MCF 10A (cell line): Measurements from ENCODE around the gene SDR42E1. TPM values are rescaled to one million over a fixed set of nuclear protein-coding genes. Genes with fewer than 3 reads are reported as not detected.
A peak's percentile ranks its signal among the peaks of the same experiment; 100 is the strongest.
"Not testable (repeated sequence)": the region's sequence is repeated elsewhere in the genome, so short reads cannot be mapped to it uniquely, and the experiment has no call there.

Experiments used
- BruUV-seq: library from RNA; stranded (reverse); fragments of 400-500 nt; replicated peaks from 2 replicates; lab custom pipeline; 2021; lab: Mats Ljungman, UMichigan
- CTCF ChIA-PET: fragments of 300-600 bp; sonication (Branson Sonifier 250); formaldehyde crosslinking; extraction: SDS; loops from one replicate; lab custom pipeline; 2021; ENCODE audit warnings: antibody characterized with exemption, inconsistent platforms; lab: Yijun Ruan, JAX
- POLR2A ChIA-PET: fragments of 300-600, 350-650 bp; sonication (Branson Sonifier 250); formaldehyde crosslinking; extraction: SDS; loops from one replicate; lab custom pipeline; 2020; ENCODE audit warnings: antibody characterized with exemption, inconsistent platforms; lab: Yijun Ruan, JAX
- DNase-seq: peaks from one replicate; pipeline ENCODE4 v3.0.0-alpha.2; 2018; ENCODE audit not compliant: unreplicated experiment
- H3K27ac Mint-ChIP-seq: one replicate; pipeline ENCODE4 v1.8.0; 2022; ENCODE audit warnings: mild to moderate bottlenecking, low read depth, mixed read lengths; ENCODE audit not compliant: unreplicated experiment
- H3K27me3 Mint-ChIP-seq: one replicate; pipeline ENCODE4 v1.8.0; 2022; ENCODE audit warnings: mixed read lengths; ENCODE audit not compliant: insufficient read depth, unreplicated experiment
- H3K36me3 Mint-ChIP-seq: one replicate; pipeline ENCODE4 v1.8.0; 2022; ENCODE audit warnings: mild to moderate bottlenecking, moderate library complexity, mixed read lengths; ENCODE audit not compliant: insufficient read depth, unreplicated experiment
- H3K4me1 Mint-ChIP-seq: one replicate; pipeline ENCODE4 v1.8.0; 2022; ENCODE audit warnings: mixed read lengths; ENCODE audit not compliant: insufficient read depth, unreplicated experiment
- H3K4me3 Mint-ChIP-seq: one replicate; pipeline ENCODE4 v1.8.0; 2022; ENCODE audit warnings: mild to moderate bottlenecking, moderate library complexity, mixed read lengths; ENCODE audit not compliant: unreplicated experiment
- H3K9me3 Mint-ChIP-seq: one replicate; pipeline ENCODE4 v1.8.0; 2022; ENCODE audit warnings: mixed read lengths; ENCODE audit not compliant: unreplicated experiment
- intact Hi-C: fragments of 100-400 bp; cut with micrococcal nuclease; formaldehyde crosslinking; loops from 2 replicates; pipeline ENCODE4 v1.14.1; 2022
- total RNA-seq: library from RNA; stranded (reverse); gene quantifications from 2 replicates; pipeline ENCODE4 v1.2.3, GENCODE V29; 2022
- TF ChIP-seq, protein P1 (sequence below): fragments of 200-600 bp; IDR thresholded peaks from one replicate; pipeline ENCODE4 v1.8.0; 2022; ENCODE audit warnings: antibody characterized with exemption, mild to moderate bottlenecking; ENCODE audit not compliant: unreplicated experiment

The SDR42E1 gene
- total RNA-seq, 1 experiment from 2014 or later = 8.4 TPM

DNA sequence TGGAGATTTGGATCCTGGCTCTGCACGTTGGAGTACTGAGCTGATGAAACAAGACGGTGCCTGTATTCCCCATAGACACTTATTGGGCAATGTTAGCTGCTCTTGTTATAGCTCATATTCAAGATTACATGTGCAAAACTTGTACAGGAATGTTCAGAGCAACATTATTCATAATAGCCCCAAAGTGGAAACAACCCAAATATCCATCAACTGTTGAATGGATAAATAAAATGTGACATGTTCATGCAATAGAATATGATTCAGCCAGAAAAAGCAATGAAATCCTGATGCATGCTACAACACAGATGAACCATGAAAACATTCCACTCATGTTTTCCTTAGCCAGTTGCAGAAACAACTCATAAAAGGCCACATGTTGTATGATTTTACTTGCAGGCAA is 5.7 kb upstream of the SDR42E1 start:
- BruUV-seq = no TSS peak
- no peak for DNase-seq
- H3K27me3 Mint-ChIP-seq = peaks cover 18% of the 10 kb centered on the region
- ChIA-PET POLR2A (interaction anchor here (0.6 kb wide), 1 partner anchor 142 kb away, joined by 3 read pairs; no protein-coding TSS in a partner anchor), CTCF (interaction anchor here (0.5 to 1.2 kb wide), 5 partner anchors 9 to 524 kb away, joined by 3 to 4 read pairs (median 3); no protein-coding TSS in a partner anchor)
- intact Hi-C loops = no loop called here
- no peak overlapping the region for H3K27ac Mint-ChIP-seq
- no peaks in the 10 kb centered on the region for H3K9me3 Mint-ChIP-seq
- H3K4me1 Mint-ChIP-seq = peaks cover 7% of the 10 kb centered on the region
- H3K36me3 Mint-ChIP-seq = no peaks in the 10 kb centered on the region
- no peak overlapping the region for H3K4me3 Mint-ChIP-seq
- TF ChIP-seq, protein P1, sequence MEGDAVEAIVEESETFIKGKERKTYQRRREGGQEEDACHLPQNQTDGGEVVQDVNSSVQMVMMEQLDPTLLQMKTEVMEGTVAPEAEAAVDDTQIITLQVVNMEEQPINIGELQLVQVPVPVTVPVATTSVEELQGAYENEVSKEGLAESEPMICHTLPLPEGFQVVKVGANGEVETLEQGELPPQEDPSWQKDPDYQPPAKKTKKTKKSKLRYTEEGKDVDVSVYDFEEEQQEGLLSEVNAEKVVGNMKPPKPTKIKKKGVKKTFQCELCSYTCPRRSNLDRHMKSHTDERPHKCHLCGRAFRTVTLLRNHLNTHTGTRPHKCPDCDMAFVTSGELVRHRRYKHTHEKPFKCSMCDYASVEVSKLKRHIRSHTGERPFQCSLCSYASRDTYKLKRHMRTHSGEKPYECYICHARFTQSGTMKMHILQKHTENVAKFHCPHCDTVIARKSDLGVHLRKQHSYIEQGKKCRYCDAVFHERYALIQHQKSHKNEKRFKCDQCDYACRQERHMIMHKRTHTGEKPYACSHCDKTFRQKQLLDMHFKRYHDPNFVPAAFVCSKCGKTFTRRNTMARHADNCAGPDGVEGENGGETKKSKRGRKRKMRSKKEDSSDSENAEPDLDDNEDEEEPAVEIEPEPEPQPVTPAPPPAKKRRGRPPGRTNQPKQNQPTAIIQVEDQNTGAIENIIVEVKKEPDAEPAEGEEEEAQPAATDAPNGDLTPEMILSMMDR = no peak

DNA sequence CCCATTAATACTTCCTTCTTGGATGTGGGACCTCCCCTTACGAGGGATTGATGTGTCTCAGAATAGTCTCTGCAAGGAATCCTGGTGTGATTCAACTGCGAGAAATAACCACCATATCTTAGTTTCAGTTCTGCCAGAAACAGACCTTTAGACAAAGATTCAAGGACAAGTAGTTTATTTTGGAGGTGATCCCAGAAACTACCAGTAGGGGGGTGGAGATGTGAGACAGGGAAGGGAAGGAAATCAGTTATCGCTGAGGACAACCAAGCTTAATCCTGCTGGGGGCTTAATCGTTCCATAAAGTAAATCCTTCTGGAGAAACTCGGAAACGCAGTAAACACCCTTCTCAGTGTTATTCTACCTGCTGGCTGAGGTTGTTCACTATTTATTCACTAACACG is 5.0 kb upstream of the SDR42E1 start:
- Mint-ChIP-seq H3K4me3 (peak overlapping the region; percentile 31), H3K27me3 (peaks cover 18% of the 10 kb centered on the region), H3K27ac (peak overlapping the region; percentile 7), H3K36me3 (no peaks in the 10 kb centered on the region), H3K9me3 (no peaks in the 10 kb centered on the region), H3K4me1 (peaks cover 7% of the 10 kb centered on the region)
- POLR2A ChIA-PET = no interaction called here
- CTCF ChIA-PET = interaction anchor here (0.7 to 1.2 kb wide), 3 partner anchors 9 to 114 kb away, joined by 3 to 4 read pairs (median 3); no protein-coding TSS in a partner anchor
- TF ChIP-seq, protein P1 = peak; percentile 26
- intact Hi-C loops = no loop called here
- BruUV-seq = no TSS peak
- DNase-seq = peak; percentile 58

DNA sequence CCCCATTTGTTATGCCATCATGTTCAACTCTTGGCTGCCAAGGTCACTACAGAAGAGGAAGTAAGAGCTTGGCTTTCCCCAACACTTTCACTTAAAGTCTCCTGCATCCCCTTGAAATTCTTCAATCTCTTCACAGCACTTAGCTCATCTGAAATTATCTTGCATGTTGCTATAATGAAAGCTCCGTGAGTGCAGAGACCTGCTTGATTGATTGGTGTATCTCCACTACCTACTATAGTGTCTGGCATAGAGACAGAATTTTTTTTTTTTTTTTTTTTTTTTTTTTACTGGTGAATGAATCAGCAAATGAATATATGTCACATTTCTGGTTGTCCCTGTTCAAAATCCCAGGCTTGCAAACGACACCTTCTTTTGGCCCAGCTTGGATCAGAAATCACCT is 1.9 kb upstream of the SDR42E1 start:
- ChIA-PET CTCF (interaction anchor here (0.6 to 1.3 kb wide), 2 partner anchors 73 to 1326 kb away, joined by 3 to 5 read pairs; no protein-coding TSS in a partner anchor), POLR2A (interaction anchor here (0.6 kb wide), 1 partner anchor 612 kb away, joined by 3 read pairs; no protein-coding TSS in a partner anchor)
- H3K9me3 Mint-ChIP-seq = peaks cover 2% of the 10 kb centered on the region
- no TSS peak for BruUV-seq
- H3K4me1 Mint-ChIP-seq = peaks cover 11% of the 10 kb centered on the region
- intact Hi-C loops = no loop called here
- H3K36me3 Mint-ChIP-seq = no peaks in the 10 kb centered on the region
- TF ChIP-seq, protein P1 = no peak
- no peak overlapping the region for H3K4me3 Mint-ChIP-seq
- no peak overlapping the region for H3K27ac Mint-ChIP-seq
- no peaks in the 10 kb centered on the region for H3K27me3 Mint-ChIP-seq
- no peak for DNase-seq

DNA sequence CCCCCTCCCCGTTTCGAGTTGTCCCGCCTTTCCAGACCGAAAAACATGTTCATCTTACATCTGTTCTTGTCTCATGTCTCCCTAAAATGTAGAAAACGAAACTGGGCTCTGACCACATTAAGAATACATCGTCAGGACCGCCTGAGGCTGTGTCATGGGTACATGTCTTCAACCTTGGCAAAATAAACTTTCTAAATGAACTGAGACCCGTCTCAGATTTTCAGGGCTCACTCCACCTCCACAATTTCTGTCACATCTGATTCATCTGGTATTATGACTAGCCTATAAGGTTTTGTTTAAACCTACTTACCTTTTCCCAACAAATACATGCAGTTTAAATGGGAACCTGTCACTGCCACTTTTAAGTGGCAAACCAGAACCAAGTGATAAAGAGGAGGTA is 621 bp downstream of the SDR42E1 start:
- Mint-ChIP-seq H3K27me3 (no peaks in the 10 kb centered on the region), H3K36me3 (peaks cover 7% of the 10 kb centered on the region), H3K9me3 (peaks cover 7% of the 10 kb centered on the region), H3K4me1 (peaks cover 4% of the 10 kb centered on the region), H3K27ac (peak overlapping the region; percentile 75), H3K4me3 (peak overlapping the region; percentile 77)
- DNase-seq = no peak
- TF ChIP-seq, protein P1 = no peak
- TSS peak; percentile 55 for BruUV-seq
- CTCF ChIA-PET = interaction anchor here (0.6 to 1.3 kb wide), 4 partner anchors 14 to 251 kb away, joined by 3 to 4 read pairs (median 3); no protein-coding TSS in a partner anchor
- POLR2A ChIA-PET = interaction anchor here (0.6 to 1.8 kb wide), 3 partner anchors 13 to 159 kb away, joined by 3 to 10 read pairs (median 3); partner anchors contain the start of gene MPHOSPH6
- intact Hi-C loops = no loop called here

DNA sequence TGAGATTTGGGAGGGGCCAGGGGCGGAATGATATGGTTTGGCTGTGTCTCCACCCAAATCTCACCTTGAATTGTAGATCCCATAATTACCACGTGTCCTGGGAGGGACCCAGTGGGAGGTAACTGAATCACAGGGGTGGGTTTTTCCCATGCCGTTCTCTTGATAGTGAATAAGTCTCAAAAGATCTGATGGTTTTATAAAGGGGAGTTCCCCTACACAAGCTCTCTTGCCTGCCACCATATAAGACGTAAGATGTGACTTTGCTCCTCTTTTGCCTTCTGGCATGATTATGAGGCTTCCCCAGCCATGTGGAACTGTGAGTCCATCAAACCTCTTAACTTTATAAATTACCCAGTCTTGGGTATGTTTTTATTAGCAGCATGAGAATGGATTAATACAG is 1.5 kb downstream of the SDR42E1 start:
- H3K4me1 Mint-ChIP-seq, H3K36me3 Mint-ChIP-seq, BruUV-seq, H3K27me3 Mint-ChIP-seq, intact Hi-C loops, H3K4me3 Mint-ChIP-seq, H3K9me3 Mint-ChIP-seq, DNase-seq, H3K27ac Mint-ChIP-seq: not testable (repeated sequence)
- ChIA-PET CTCF (interaction anchor here (1.3 kb wide), 1 partner anchor 13 kb away, joined by 3 read pairs; no protein-coding TSS in a partner anchor), POLR2A (interaction anchor here (1.8 kb wide), 1 partner anchor 12 kb away, joined by 10 read pairs; no protein-coding TSS in a partner anchor)
